Peyer's patch (tissue), 4 donors: Measurements from ENCODE around the gene AUTS2. TPM values are rescaled to one million over a fixed set of nuclear protein-coding genes. Genes with fewer than 3 reads are reported as not detected.

ENCODE experiments used
- DNase-seq, 3 donors: peaks; one replicate each; pipeline ENCODE4 v3.0.0-alpha.2; 2017 to 2019
- H3K27ac ChIP-seq, 4 donors: fragments of 200-600 bp; sonication (generic); one replicate each; pipeline ENCODE4 v1.5.1; 2016 to 2019
- H3K27me3 ChIP-seq, 2 donors: fragments of 200-600 bp; sonication (generic); one replicate each; pipeline ENCODE4 v1.5.1; 2019
- H3K36me3 ChIP-seq, 3 donors: fragments of 200-600 bp; sonication (generic); one replicate each; pipeline ENCODE4 v1.5.1; 2016 to 2019
- H3K4me1 ChIP-seq, 4 donors: fragments of 200-600 bp; sonication (generic); one replicate each; pipeline ENCODE4 v1.5.1; 2016 to 2019
- H3K4me3 ChIP-seq, 4 donors: fragments of 200-600 bp; sonication (generic); 1 replicate in 3 of 4; 2 replicates in 1 of 4; pipeline ENCODE4 v1.5.1; 2016 to 2019; ENCODE audit warnings: mild to moderate bottlenecking in 1 of 4
- H3K9me3 ChIP-seq, 4 donors: fragments of 200-600 bp; sonication (generic); one replicate each; pipeline ENCODE4 v1.5.1; 2016 to 2019; ENCODE audit warnings: mild to moderate bottlenecking in 1 of 4
- CTCF ChIP-seq, 6 experiments: fragments of 450-650 bp in 4 of 6; fragments of 200-600 bp in 2 of 6; sonication (generic) in 1 of 6; IDR thresholded peaks; one replicate each; pipeline ENCODE4 v1.5.1; 2017 to 2019; ENCODE audit warnings: antibody characterized with exemption in 6 of 6, mild to moderate bottlenecking in 3 of 6, moderate library complexity in 1 of 6
- POLR2A ChIP-seq, 2 donors: fragments of 450-650 bp; IDR thresholded peaks; one replicate each; pipeline ENCODE4 v1.5.1; 2017; ENCODE audit warnings: antibody characterized with exemption in 2 of 2, mild to moderate bottlenecking in 2 of 2, moderate library complexity in 2 of 2
- total RNA-seq, 4 donors: library from RNA; depleted of rRNA; stranded (reverse); fragments of >200 nt; gene quantifications; one replicate each; pipeline ENCODE4 v1.1.0, GENCODE V29; 2016

Gene AUTS2
- total RNA-seq, 4 donors from 2014 or later = 55.9 to 90.0 (median 72.6) TPM

DNA sequence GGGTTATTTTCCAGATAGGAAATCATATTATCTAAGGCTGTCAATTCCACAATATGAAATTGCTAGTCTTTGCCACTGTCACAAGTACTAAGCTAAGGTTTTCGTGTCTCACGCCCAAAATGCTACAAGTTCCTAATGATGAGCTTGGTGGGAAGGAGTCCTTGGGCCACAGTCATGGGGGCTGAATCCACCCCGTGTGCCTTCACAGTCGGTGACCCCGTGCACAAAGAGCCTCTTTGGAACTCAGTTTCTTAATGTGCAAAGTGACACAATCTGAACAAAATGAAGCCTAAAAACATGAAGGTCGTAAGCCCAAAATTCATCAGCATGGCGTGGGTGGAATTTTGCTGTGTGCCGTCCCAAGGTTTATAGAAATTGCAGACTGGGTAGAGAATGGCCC, 1196.7 kb downstream of the AUTS2 start:
- Histone ChIP-seq H3K27me3 (no peaks in the 10 kb centered on the region), H3K9me3 (peaks cover 0 to 6% (median 2%) of the 10 kb centered on the region in 4 donors), H3K4me3 (no peak overlapping the region), H3K4me1 (no peaks in the 10 kb centered on the region), H3K36me3 (peaks cover 0 to 18% (median 0%) of the 10 kb centered on the region in 3 donors), H3K27ac (no peak overlapping the region)
- TF ChIP-seq CTCF (IDR thresholded peaks at IDR 0.05) (no peak), POLR2A (IDR thresholded peaks at IDR 0.05) (no peak)
- no peak for DNase-seq

DNA sequence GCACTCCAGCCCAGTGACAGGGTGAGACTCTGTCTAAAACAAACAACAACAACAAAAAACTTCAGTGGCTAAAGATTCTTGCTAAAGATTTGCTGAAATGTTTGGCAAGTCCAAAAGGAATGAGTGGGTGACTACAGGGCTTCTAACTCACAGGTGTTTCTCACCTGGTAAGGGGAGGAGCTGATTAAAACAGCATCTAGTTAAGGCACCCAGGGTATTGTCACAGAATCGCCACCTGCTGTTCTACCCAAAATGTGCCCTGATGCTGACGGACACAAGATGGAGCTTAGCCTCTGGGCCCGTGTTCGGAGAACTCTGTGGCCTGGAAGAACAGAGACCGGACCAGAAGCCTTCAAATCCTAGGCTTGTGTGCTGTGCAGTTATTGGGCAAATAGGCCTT, 1197.7 kb downstream of the AUTS2 start:
- TF ChIP-seq POLR2A (IDR thresholded peaks at IDR 0.05) = no peak
- TF ChIP-seq CTCF (IDR thresholded peaks at IDR 0.05) = no peak

GRCh38 chr7:70797109-70797514, 1198.8 kb downstream of the AUTS2 start:
- Histone ChIP-seq H3K9me3 (peaks cover 0 to 11% (median 5%) of the 10 kb centered on the region in 4 donors), H3K4me3 (no peak overlapping the region), H3K4me1 (no peaks in the 10 kb centered on the region), H3K27me3 (no peaks in the 10 kb centered on the region), H3K36me3 (peaks cover 0 to 6% (median 0%) of the 10 kb centered on the region in 3 donors), H3K27ac (no peak overlapping the region)
- DNase-seq = no peak
- TF ChIP-seq CTCF (IDR thresholded peaks at IDR 0.05) = no peak
- no peak for TF ChIP-seq POLR2A (IDR thresholded peaks at IDR 0.05)

More for the DNA sequence above, 1197.7 kb downstream of the AUTS2 start:
- Histone ChIP-seq H3K9me3 (peaks cover 0 to 11% (median 5%) of the 10 kb centered on the region in 4 donors), H3K27me3 (no peaks in the 10 kb centered on the region), H3K4me1 (no peaks in the 10 kb centered on the region), H3K4me3 (no peak overlapping the region), H3K36me3 (peaks cover 0 to 9% (median 0%) of the 10 kb centered on the region in 3 donors), H3K27ac (no peak overlapping the region)
- no peak for DNase-seq

DNA sequence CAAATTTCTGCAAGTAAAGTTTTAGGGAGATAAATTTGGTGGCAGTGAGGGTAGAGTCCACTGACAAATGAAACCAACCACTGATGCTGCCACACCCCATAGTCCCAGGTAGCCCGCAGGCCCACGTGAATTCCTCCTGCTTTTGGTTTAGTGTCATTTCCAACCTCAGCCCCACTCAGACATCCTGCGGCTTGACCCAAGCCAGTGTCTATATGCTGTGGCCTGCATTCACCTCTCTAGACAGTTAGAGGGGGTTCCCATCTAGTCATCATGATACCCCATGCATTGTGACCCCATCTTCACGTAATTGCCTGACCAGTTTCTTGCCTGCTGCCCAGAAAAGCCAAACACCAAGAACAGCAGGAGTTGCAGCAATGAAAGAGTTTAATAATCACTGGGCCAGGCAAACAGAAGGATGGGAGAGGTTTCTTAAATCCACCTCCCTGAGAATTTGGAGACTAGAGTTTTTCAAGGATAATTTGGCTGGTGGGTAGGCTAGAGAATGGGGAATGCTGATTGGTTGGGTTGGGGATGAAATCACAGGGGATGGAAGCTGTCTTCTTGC, 1201.6 kb downstream of the AUTS2 start:
- DNase-seq = no peak
- Histone ChIP-seq H3K27ac (no peak overlapping the region), H3K36me3 (no peaks in the 10 kb centered on the region), H3K4me3 (no peak overlapping the region), H3K27me3 (no peaks in the 10 kb centered on the region), H3K4me1 (no peaks in the 10 kb centered on the region), H3K9me3 (peaks cover 0 to 11% (median 5%) of the 10 kb centered on the region in 4 donors)
- TF ChIP-seq CTCF (IDR thresholded peaks at IDR 0.05) (no peak), POLR2A (IDR thresholded peaks at IDR 0.05) (no peak)

GRCh38 chr7:70805360-70805759, 1207.1 kb downstream of the AUTS2 start:
- Histone ChIP-seq H3K36me3 (no peaks in the 10 kb centered on the region), H3K4me3 (no peak overlapping the region), H3K27me3 (no peaks in the 10 kb centered on the region), H3K9me3 (peaks cover 0 to 3% (median 2%) of the 10 kb centered on the region in 4 donors), H3K27ac (no peak overlapping the region), H3K4me1 (no peaks in the 10 kb centered on the region)
- no peak for DNase-seq
- TF ChIP-seq CTCF (IDR thresholded peaks at IDR 0.05) (no peak), POLR2A (IDR thresholded peaks at IDR 0.05) (no peak)
